Erythroblast (primary cell): ENCODE measurements around the gene NRXN3.

Source experiments
- GATA1 ChIP-seq: IDR thresholded peaks from 2 replicates; pipeline ENCODE4 v1.6.1; 2011; ENCODE audit warnings: low read depth, mild to moderate bottlenecking, control low read depth, low read length, moderate library complexity
- POLR2A ChIP-seq: IDR thresholded peaks from 2 replicates; pipeline ENCODE4 v1.6.1; 2011; ENCODE audit warnings: mild to moderate bottlenecking, low read length

- no peak for TF ChIP-seq POLR2A
- TF ChIP-seq GATA1, result no peak
These were observed 727.3 kb downstream of the NRXN3 start for GRCh38 chr14:78897443-78897842.
